A673 (cell line): ENCODE data around the gene PRSS35. TPM values are rescaled to one million over a fixed set of nuclear protein-coding genes. Genes with fewer than 3 reads are reported as not detected.
A peak's percentile ranks its signal among the peaks of the same experiment; 100 is the strongest.

Experiments used
- BruUV-seq: library from RNA; stranded (reverse); fragments of 400-500 nt; replicated peaks from 2 replicates; lab custom pipeline; 2021; lab: Mats Ljungman, UMichigan
- CTCF ChIA-PET: fragments of 300-600 bp; sonication (Branson Sonifier 250); formaldehyde crosslinking; loops from one replicate; lab custom pipeline; 2022; ENCODE audit warnings: antibody characterized with exemption; lab: Charles Lee
- POLR2A ChIA-PET: fragments of 300-600 bp; sonication (Branson Sonifier 250); formaldehyde crosslinking; loops from one replicate; lab custom pipeline; 2022; ENCODE audit warnings: antibody characterized with exemption; ENCODE audit not compliant: low non-redundant PET; lab: Charles Lee
- DNase-seq: peaks from one replicate; pipeline ENCODE4 v3.0.0-alpha.2; 2015; ENCODE audit warnings: low spot score
- H3K27ac ChIP-seq: fragments of 200-600 bp; sonication (generic); 2 replicates; pipeline ENCODE4 v1.5.1; 2016; ENCODE audit warnings: mixed run types, low read depth, mild to moderate bottlenecking, mixed read lengths, antibody characterized with exemption, low read length; ENCODE audit not compliant: poor library complexity, severe bottlenecking
- H3K27me3 ChIP-seq: fragments of 200-600 bp; sonication (generic); replicated peaks from 2 replicates; pipeline ENCODE4 v1.6.1; 2017; ENCODE audit warnings: mixed run types, low read depth, mild to moderate bottlenecking, mixed read lengths, antibody characterized with exemption, low read length; ENCODE audit not compliant: insufficient read depth, poor library complexity
- H3K36me3 ChIP-seq: fragments of 200-600 bp; sonication (generic); 2 replicates; pipeline ENCODE4 v1.6.1; 2016; ENCODE audit warnings: mixed run types, mild to moderate bottlenecking, mixed read lengths, antibody characterized with exemption, low read length; ENCODE audit not compliant: insufficient read depth, poor library complexity, severe bottlenecking
- H3K4me1 ChIP-seq: fragments of 200-600 bp; sonication (generic); 2 replicates; pipeline ENCODE4 v1.6.1; 2017; ENCODE audit warnings: mixed run types, mild to moderate bottlenecking, mixed read lengths, antibody characterized with exemption, low read length; ENCODE audit not compliant: insufficient read depth, poor library complexity, severe bottlenecking
- H3K4me3 ChIP-seq: fragments of 200-600 bp; sonication (generic); 2 replicates; pipeline ENCODE4 v1.5.1; 2016; ENCODE audit warnings: low read depth, mixed run types, mild to moderate bottlenecking, mixed read lengths, low read length; ENCODE audit not compliant: poor library complexity, severe bottlenecking
- H3K9me3 ChIP-seq: fragments of 200-600 bp; sonication (generic); 2 replicates; pipeline ENCODE4 v1.6.1; 2016; ENCODE audit warnings: mixed run types, low read depth, mild to moderate bottlenecking, mixed read lengths, antibody characterized with exemption, low read length; ENCODE audit not compliant: poor library complexity, severe bottlenecking
- EZH2 ChIP-seq: fragments of 200-600 bp; sonication (generic); IDR thresholded peaks from 2 replicates; pipeline ENCODE4 v1.6.1; 2017; ENCODE audit warnings: borderline replicate concordance, low read depth, mild to moderate bottlenecking, mixed read lengths, antibody characterized with exemption, low read length; ENCODE audit not compliant: poor library complexity, severe bottlenecking
- intact Hi-C: fragments of 100-400 bp; cut with micrococcal nuclease; formaldehyde crosslinking; loops from one replicate; pipeline ENCODE4 v1.10.0; 2022; ENCODE audit not compliant: unreplicated experiment
- total RNA-seq: library from RNA; stranded (reverse); gene quantifications from 2 replicates; pipeline ENCODE4 v1.2.3, GENCODE V29; 2021
- TF ChIP-seq, protein P1 (sequence below): fragments of 300-800, 200-600 bp; sonication (generic); conservative IDR thresholded peaks from 2 replicates; pipeline ENCODE4 v1.5.1; 2017; ENCODE audit warnings: low read depth, mild to moderate bottlenecking, antibody characterized with exemption, low read length, moderate library complexity, mixed read lengths

PRSS35 gene
- total RNA-seq, 1 experiment from 2014 or later, result 112 TPM

DNA sequence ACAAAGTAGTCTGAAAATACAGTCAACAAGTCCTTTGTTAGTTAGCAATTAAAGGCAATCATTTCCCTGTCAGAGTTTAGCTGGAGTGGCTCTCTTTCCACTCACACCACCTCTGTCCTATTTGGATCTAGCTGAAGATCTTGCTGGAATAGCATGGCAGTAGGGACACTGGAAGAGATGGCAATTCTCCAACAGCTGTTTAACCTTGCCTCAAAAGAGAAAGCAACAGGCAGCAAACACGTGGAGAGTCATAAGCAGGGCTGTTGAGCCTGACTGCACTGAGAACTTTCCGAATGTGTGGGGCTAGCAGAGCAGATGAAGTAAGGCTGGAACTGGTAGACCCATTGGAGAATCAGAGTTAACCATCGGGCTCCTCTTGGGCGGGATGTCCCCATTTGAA, 38.0 kb upstream of the PRSS35 start:
- Histone ChIP-seq H3K4me1 (no peaks in the 10 kb centered on the region), H3K27me3 (no peaks in the 10 kb centered on the region), H3K4me3 (no peak overlapping the region), H3K36me3 (no peaks in the 10 kb centered on the region), H3K27ac (no peak overlapping the region), H3K9me3 (no peaks in the 10 kb centered on the region)
- TF ChIP-seq EZH2, result no peak
- TF ChIP-seq, protein P1, sequence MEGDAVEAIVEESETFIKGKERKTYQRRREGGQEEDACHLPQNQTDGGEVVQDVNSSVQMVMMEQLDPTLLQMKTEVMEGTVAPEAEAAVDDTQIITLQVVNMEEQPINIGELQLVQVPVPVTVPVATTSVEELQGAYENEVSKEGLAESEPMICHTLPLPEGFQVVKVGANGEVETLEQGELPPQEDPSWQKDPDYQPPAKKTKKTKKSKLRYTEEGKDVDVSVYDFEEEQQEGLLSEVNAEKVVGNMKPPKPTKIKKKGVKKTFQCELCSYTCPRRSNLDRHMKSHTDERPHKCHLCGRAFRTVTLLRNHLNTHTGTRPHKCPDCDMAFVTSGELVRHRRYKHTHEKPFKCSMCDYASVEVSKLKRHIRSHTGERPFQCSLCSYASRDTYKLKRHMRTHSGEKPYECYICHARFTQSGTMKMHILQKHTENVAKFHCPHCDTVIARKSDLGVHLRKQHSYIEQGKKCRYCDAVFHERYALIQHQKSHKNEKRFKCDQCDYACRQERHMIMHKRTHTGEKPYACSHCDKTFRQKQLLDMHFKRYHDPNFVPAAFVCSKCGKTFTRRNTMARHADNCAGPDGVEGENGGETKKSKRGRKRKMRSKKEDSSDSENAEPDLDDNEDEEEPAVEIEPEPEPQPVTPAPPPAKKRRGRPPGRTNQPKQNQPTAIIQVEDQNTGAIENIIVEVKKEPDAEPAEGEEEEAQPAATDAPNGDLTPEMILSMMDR, result no peak
- no TSS peak for BruUV-seq
- CTCF ChIA-PET, result no interaction called here
- peak; percentile 10 for DNase-seq
- intact Hi-C loops, result no loop called here
- POLR2A ChIA-PET, result no interaction called here

DNA sequence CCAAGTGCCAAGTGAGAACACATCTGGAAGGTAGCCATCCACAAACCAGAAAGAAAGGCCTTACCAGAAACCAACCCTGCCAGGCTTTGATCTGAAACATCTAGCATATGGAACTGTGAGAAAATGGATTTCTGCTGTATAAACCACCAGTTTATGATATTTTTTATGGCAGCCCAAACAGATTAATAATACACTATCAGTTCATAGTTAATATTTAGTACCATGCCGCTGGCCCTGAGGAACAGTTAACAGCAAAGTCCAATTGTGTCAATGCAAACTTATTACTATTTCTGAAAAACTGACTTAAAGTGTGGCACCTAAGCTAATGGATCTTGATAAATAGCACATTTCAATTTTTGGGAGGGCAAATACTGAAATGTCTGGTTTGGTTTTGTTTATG, 35.4 kb upstream of the PRSS35 start:
- no peak overlapping the region for H3K27ac ChIP-seq
- intact Hi-C loops, result no loop called here
- DNase-seq, result no peak
- ChIA-PET POLR2A (no interaction called here), CTCF (no interaction called here)
- BruUV-seq, result no TSS peak
- TF ChIP-seq, protein P1, result no peak
- H3K4me1 ChIP-seq, result no peaks in the 10 kb centered on the region
- H3K9me3 ChIP-seq, result no peaks in the 10 kb centered on the region
- H3K36me3 ChIP-seq, result no peaks in the 10 kb centered on the region
- H3K4me3 ChIP-seq, result no peak overlapping the region
- no peaks in the 10 kb centered on the region for H3K27me3 ChIP-seq

DNA sequence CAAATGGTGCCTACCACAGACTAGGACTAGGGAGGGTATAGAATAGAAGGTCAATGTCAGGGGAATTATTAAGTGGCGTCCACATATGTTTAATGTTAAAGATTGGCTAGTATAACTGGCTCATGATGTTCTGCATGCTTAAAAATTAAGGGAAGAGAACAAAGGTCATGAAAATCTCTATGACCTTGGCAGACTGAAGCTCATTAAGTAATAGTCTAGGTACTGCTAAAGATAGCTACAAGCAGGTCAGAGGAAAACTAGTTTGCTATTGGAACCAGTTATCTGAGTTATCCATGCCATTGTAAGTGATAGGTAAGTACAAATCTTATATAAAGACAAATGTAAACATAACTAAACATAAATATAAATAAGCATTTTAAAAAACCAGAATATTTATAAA, 32.9 kb upstream of the PRSS35 start:
- BruUV-seq, result no TSS peak
- POLR2A ChIA-PET, result no interaction called here
- intact Hi-C loops, result no loop called here

More for the DNA sequence above, 32.9 kb upstream of the PRSS35 start:
- H3K9me3 ChIP-seq, result no peaks in the 10 kb centered on the region
- CTCF ChIA-PET, result no interaction called here
- no peaks in the 10 kb centered on the region for H3K36me3 ChIP-seq
- no peaks in the 10 kb centered on the region for H3K27me3 ChIP-seq
- no peaks in the 10 kb centered on the region for H3K4me1 ChIP-seq
- DNase-seq, result no peak
- no peak overlapping the region for H3K27ac ChIP-seq
- TF ChIP-seq EZH2, result no peak
- TF ChIP-seq, protein P1, result no peak
- H3K4me3 ChIP-seq, result no peak overlapping the region
